ENCODE data around the gene PLAC9. TPM values are rescaled to one million over a fixed set of nuclear protein-coding genes. Genes with fewer than 3 reads are reported as not detected.
"Not testable (repeated sequence)": the region's sequence is repeated elsewhere in the genome, so short reads cannot be mapped to it uniquely, and the experiment has no call there.

Gene PLAC9, protein sequence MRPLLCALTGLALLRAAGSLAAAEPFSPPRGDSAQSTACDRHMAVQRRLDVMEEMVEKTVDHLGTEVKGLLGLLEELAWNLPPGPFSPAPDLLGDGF
- polyA plus RNA-seq (2014; cell fraction: cytosol; rRNA removed): not detected in 2 replicates
- not detected in 2 replicates for polyA plus RNA-seq (2014; cell fraction: nucleus; rRNA removed)

GRCh38 chr10:80132299-80133139, at the start of gene PLAC9:
Gene PLAC9, plus strand, starts transcription at chr10:80132730. Its CDS starts 33 bp downstream, at chr10:80132763.
- DNase-seq (ENCODE audit: low spot score): no peak

DNA sequence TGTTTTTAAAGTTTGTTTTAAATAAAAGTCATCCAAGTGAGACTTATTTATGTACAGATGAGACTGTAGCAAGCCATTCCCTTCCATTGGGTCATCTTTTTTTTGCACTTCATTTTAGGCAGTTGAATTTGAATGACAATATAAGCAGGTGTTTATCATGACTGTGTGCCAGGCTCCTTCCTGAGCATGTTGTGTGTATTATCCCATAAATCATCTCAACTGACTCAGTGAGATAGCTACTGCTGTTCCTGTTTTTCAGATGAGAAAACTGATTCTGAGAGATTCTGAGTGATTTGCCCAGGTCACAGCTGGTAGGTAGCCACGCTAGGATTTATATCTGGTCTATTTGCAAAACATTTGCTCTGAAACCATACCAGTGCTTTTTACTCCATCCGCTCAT, 42.4 kb upstream of the PLAC9 start:
- DNase-seq (ENCODE audit: low spot score): no peak

DNA sequence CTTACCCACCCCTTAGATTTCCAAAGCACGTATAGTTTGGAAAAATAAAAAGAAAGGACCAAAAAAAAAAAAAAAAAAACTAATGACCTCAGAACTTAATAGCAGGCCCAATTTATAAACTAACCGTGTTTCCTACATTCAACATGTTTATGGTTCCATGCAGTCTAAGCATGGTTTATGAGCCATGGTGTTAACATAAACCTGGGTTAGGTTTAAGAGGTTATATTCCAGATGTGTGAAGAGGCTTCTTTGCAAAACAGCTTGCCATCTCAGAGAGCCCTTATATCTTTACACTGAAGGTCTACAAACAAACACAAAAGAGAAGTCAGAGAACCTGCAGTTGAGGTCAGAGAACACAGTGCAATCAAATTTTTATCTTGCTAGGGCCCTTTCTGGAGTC, 38.3 kb upstream of the PLAC9 start:
- DNase-seq (ENCODE audit: low spot score): no peak

GRCh38 chr10:80098272-80098671, 34.3 kb upstream of the PLAC9 start:
- not testable (repeated sequence) for DNase-seq (ENCODE audit: low spot score)

DNA sequence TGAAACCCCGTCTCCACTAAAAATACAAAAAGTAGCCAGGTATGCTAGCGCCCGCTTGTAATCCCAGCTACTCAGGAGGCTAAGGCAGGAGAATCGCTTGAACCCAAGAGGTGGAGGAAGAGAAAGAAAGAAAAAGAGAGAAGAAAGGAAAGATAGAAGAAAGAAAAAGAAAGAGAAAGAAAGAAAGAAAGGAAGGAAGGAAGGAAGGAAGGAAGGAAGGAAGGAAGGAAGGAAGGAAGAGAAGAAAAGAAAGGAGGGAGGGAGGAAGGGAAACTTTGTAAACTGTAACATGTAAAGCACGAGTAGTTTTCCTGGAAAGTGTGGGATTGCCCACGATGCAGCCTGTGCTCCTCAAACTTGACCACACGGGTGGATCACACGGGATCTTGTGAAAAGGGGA, 33.2 kb upstream of the PLAC9 start:
- DNase-seq (ENCODE audit: low spot score): not testable (repeated sequence)

DNA sequence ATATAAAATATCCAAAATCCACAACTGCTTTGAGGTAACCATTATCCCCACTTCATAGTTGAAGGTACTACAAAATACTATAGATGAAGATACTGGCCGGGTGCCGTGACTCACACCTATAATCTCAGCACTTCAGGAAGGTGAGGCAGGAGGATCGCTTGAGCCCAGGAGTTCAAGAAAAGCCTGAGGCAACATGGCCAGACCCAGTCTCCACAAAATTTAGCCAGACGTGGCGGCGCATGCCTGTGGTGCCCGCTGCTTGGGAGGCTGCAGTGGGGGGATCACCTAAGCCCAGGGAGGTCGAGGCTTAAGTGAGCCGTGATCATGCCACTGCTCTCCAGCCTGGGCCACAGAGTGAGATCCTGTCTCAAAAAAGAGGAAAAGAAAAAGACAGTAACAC, 32.4 kb upstream of the PLAC9 start:
- no peak for DNase-seq (ENCODE audit: low spot score)

DNA sequence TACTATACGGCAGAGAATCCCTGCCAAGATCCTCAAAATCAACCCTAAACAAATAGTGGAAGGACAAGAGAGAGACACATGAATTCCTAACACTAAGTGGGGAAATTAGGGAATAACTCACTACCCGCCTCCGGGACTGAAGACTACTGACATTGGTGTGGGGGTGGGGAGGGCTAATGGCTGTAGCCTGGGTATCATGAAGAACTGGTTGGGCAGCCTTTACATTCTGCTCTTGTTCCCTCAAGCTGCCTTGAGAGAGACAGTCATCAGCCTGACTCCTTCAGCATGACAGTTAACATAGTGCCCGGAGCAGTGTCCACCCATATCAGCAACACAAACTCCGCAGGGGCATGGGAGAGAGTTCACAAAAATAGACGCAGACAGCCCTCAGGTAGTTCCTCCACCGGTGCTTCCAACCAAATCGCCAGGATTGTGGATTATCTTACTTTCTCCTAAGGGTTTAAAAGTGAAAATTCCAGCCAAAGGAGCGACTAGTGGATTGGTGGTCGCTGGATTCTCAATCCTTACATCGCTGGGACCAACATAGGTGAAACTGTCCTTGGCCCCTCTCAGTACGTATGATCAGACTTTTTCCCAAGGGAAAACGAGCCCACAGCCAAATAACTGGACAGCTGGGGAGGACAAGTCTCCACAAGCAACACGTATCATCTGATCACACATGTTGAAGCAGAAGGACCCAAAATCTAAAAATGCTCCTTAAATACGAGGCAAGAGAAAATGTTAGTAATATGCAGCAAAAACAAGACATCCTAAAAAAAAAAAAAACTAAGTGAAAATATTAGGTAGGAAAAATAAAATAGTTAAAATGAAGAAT, 31.5 kb upstream of the PLAC9 start:
- no peak for DNase-seq (ENCODE audit: low spot score)

DNA sequence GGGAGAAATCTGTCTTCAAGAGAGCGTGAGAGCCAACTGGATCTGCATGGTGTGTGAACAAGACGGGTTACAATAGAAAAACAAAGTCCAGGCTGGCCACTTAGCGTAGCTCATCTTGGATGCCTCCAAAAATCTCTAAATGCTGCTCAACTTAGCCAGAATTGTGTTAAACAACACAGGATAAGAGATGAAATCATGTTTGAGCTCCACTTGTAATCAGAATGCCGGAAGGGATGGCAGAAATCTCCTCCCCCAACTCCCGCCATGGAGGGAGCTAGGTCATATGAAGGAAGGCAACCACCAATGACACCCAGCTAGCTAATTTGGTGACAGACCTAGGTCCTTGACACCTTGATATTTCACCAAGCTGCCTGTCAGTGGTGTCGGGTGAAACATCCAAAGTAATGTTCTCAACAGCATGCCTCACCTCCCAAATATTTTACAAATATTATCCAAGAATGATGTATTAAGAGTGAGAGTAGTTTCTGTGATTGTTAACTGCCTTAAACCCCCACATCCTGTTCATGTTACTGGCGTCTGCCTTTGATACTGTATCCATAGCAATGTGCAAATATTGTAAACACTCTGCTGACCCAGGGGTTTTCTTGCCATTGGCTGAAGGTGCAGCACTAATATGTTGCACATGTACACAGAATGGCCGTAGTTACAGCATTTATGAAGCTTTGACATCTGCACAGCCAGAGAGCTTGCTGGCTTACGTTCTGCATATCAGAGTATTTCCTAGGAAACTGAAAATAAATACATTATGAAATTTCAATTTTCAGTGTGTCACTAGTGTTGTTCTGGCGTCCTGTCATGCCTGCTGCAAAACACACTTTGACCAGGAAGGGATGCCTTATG, 28.2 kb upstream of the PLAC9 start:
- no peak for DNase-seq (ENCODE audit: low spot score)

DNA sequence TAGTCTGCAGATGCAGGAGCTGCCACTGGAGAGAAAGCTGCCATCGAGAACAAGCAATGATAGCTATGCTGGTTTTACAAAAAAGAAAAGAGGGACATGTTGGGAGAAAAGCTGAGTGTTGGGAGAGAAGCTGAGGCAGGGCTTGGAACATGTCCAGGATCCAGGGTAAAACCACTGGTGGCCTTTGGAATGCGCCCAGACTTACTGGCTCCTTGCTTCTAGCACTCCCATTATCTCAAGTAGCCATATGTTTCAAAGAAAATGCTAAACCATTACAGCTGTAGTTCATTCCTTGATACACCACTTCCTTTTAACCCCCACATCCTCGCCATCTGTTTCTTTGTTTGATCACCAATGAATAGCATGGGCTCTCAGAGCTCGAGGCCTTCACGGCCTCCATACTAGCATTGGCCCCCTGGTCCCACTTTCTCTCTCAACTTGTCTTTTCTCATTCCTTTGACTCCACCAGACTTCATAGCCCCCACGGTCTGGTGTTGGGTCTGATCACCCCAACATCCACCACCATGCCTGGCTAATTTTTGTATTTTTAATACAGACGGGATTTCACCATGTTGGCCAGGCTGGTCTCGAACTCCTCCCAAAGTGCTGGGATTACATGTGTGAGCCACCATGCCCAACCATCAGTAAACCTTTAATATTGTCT, 23.8 kb upstream of the PLAC9 start:
- DNase-seq (ENCODE audit: low spot score): no peak

DNA sequence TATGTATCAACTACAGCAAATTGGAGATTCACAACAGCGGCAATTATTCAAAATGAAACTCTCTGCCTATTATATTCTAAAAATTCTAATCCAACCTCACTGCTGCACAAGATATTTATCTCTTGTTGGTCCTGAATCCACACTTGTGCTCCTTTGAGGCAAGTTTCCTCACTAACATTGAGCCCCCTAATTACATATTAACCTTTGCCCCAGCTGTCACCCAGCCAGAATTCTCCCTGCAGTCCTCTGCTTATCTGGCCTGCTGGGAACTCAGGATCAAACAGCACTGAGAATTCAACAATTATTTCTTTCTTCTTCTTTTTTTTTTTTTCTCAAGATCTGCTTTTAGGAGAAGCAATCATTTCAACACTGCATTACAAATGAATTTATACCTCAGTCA, 21.5 kb upstream of the PLAC9 start:
- DNase-seq (ENCODE audit: low spot score): no peak

DNA sequence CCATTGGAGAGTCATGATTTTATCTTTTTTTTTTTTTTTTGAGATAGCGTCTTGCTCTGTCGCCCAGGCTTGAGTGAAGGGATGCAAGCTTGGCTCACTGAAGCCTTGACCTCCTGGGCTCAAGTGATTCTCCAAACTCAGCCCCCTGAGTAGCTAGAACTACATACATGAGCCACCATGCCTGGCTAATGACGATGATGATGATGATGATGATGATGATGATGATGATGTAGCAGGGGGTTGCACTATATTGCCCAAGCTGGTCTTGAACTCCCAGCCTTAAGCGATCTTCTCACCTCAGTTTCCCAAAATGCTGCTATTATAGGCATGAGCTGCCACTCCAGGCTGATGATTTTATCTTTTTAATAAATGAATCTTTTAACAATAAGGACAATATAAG, 13.9 kb upstream of the PLAC9 start:
- DNase-seq (ENCODE audit: low spot score): no peak

- no peak for DNase-seq (ENCODE audit: low spot score)
Observed at GRCh38 chr10:80122110-80122710, 10.3 kb upstream of the PLAC9 start.

GRCh38 chr10:80122746-80123145, 9.8 kb upstream of the PLAC9 start:
- DNase-seq (ENCODE audit: low spot score): no peak

DNA sequence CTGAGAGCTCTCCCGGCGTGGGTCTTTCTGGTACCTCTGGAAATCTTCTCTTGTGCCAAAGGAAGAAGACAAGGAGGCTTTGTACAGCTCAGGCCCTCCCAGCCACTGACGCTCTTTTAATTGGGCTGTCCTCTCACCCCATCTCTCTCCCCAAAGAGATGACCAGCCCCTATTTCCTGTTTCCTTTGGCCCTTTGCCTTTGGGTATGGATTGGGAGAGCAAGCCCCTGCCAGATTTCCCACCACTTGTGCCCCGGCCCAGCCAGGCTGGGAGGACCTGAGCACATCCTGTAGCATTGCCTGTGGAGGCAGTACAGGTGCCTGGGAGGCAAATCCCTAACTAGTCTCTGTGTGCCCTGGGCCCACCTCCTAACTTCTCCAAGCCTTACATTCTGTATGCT, 5.7 kb upstream of the PLAC9 start:
- no peak for DNase-seq (ENCODE audit: low spot score)

DNA sequence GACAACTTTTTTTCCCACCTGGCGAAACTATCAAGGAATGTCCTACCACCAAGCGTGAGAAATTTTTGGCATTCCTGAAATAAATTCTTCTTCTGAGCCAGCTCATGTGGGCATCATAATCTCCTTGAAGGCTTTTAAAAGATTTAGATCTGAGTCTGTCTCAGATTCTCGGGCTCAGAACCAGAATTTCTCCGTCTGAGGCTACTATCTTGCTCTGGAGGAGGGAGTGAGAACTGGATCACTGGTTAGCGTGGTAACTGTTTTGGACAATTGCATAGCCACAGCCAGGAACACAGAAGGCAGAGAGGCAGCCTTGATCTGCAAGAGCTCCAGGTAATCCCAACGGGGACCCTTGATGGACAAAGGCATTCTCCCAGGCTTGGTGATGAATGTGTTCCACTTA, 1.0 kb upstream of the PLAC9 start:
- no peak for DNase-seq (ENCODE audit: low spot score)

DNA sequence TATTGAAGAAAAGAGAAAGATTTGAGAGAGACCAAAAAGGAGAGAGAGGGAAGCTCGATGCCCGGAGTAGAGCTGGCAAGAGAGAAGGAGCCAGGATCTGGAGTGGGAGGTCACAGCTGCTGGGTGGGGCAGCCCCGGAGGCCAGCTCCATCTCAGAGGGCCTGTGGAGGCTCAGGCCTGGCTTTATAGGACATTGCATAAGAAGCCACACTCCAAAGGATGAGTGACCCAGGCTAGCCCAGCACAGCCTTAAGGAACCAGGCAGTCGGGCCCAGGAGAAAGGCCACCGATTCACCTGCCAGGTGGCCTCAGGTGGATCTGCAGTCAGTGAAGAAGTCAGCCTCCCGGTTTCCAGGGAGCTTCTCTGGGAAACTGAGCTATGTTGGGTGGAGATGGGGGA, 676 bp downstream of the PLAC9 start:
- no peak for DNase-seq (ENCODE audit: low spot score)

- not testable (repeated sequence) for DNase-seq (ENCODE audit: low spot score)
Observed at GRCh38 chr10:80133687-80134086, 1.2 kb downstream of the PLAC9 start.

DNA sequence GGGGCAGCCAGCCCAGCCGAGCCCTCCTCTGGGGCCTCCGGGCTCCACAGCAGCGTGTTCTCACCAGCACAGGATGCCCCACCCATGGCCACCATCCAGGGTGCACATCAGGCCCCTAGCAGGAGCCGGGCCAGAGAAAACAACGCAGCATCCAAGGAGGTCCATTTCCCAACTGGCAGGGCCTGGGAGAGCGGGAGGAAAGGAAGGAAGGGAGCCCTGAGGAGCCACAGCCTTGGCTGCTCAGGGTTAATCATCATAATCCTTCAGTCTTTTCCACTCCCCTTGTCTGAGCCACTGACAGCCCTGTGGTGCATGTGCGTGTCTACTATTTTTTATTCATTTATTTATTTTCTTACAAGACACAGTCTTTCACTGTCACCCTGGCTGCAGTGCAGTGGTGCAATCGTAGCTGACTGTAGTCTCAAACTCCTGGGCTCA, 3.6 kb downstream of the PLAC9 start:
- no peak for DNase-seq (ENCODE audit: low spot score)

GRCh38 chr10:80137031-80137862, 4.7 kb downstream of the PLAC9 start:
- DNase-seq (ENCODE audit: low spot score): no peak

Measured in SK-N-DZ (cell line).